Motor neuron (in vitro differentiated cells): ENCODE measurements around the gene STXBP4. TPM values are rescaled to one million over a fixed set of nuclear protein-coding genes. Genes with fewer than 3 reads are reported as not detected.

Experiments used
- ATAC-seq, 8 experiments: fragments of 200-7000 bp; cut with Tn5 transposase; replicated peaks in 6 of 8; 2 replicates each; pipeline ENCODE4 v1.8.0; 2021; ENCODE audit warnings: mild to moderate bottlenecking in 8 of 8, moderate library complexity in 8 of 8
- H3K27ac ChIP-seq, 2 donors: fragments of 250-450 bp; sonication (Bioruptor Pico); 2 replicates each; pipeline ENCODE4 v1.9.0; 2021; ENCODE audit warnings: antibody characterized with exemption in 2 of 2, mild to moderate bottlenecking in 2 of 2, moderate library complexity in 1 of 2
- H3K4me1 ChIP-seq, 2 donors: fragments of 250-450 bp; sonication (Bioruptor Pico); replicated peaks in 1 of 2; 2 replicates each; pipeline ENCODE4 v1.6.1; 2021; ENCODE audit warnings: antibody characterized with exemption in 2 of 2, mild to moderate bottlenecking in 2 of 2, moderate library complexity in 1 of 2
- H3K4me3 ChIP-seq, 5 donors: fragments of 250-450 bp; sonication (Bioruptor Pico); 2 replicates each; pipeline ENCODE4 v1.9.0; 2021; ENCODE audit warnings: antibody characterized with exemption in 5 of 5, mild to moderate bottlenecking in 5 of 5, moderate library complexity in 4 of 5
- WGBS, 10 experiments: fragments of 450-650 bp; shearing (Covaris generic); methylation state at CpG; one replicate each; pipeline ENCODE4 v1.0.0; 2022; 5-methylcytosine and 5-hydroxymethylcytosine counted together
- in situ Hi-C, 9 experiments: fragments of 400-800 bp; cut with MboI; loops; one replicate each; pipeline ENCODE4 v1.15.0; 2021; ENCODE audit warnings: low sequenced_read_pairs in 9 of 9, low pct_unique_long_range_greater_than_20kb in 2 of 9; ENCODE audit not compliant: unreplicated experiment in 9 of 9
- total RNA-seq, 8 experiments: library from RNA; unstranded; fragments of 300-600 nt; gene quantifications; 2 replicates each; pipeline versions ENCODE4 v1.2.3 to v1.2.4, GENCODE V29; 2022

The STXBP4 gene
- total RNA-seq, 8 experiments from 2014 or later, result 9.3 to 37.2 (median 15.7) TPM

DNA sequence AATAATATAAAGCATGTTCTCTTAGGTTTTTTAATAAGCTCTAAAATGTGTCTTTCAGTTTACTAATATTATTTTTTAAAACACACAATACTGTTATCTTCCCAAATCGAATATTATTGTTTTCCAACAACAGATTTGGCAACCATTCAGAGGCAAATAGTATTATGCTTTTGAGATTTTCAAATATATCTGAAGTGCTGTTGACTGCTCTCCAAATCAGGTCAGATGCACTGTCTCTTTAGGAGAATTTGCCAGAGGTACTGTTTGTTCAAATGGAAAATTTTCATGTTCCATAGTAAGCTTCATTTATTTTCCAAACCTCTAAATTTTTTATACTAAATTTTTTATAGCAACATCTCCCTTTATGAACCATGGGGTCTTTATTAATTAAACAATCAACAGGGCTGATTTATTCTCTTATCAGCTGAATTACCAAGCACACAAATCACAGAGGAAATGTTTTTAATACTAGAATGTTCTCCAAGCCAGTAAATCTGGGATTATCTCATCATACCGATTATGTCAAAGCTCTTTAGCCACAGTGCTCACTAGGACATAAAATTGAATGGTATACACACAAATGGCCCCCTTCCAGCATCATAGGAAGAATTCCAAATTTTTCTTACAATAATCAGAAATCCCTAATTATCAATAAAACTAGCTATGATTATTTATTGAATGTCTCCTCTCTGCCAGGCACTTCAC, 187.4 kb downstream of the STXBP4 start:
- Histone ChIP-seq H3K27ac (no peak overlapping the region), H3K4me3 (no peak overlapping the region), H3K4me1 (no peaks in the 10 kb centered on the region)
- 16 to 100% (median 89%) methylated on average over 1 to 2 of the region's 2 CpGs for WGBS, 10 experiments
- in situ Hi-C loops, result no loop called here
- no peak for ATAC-seq

DNA sequence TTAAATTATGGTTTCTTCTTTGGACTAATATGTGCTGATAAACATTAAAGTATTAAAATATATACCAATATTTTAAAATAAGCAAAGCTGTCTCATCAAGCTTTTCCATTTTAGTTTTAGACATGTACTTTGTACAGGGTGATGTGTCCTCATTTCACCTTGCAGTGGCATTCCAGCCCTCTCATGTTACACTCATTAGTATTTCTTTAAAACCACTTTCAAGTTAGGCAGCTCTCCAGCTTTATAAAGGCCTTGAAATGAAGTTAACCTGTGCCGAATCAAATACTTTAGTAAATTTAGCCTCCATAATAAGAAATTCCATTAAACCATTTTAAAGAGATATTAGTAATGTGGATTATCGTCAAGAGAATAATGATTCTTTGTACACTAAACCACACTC, 188.6 kb downstream of the STXBP4 start:
- in situ Hi-C loops, result no loop called here
- H3K27ac ChIP-seq, result no peak overlapping the region
- H3K4me1 ChIP-seq, result no peaks in the 10 kb centered on the region
- no peak for ATAC-seq
- WGBS, 10 experiments, result 92 to 100% (median 100%) methylated on average over 1 to 2 of the region's 2 CpGs; no CpG with 5 or more reads in 2 of the 10 experiments
- no peak overlapping the region for H3K4me3 ChIP-seq

DNA sequence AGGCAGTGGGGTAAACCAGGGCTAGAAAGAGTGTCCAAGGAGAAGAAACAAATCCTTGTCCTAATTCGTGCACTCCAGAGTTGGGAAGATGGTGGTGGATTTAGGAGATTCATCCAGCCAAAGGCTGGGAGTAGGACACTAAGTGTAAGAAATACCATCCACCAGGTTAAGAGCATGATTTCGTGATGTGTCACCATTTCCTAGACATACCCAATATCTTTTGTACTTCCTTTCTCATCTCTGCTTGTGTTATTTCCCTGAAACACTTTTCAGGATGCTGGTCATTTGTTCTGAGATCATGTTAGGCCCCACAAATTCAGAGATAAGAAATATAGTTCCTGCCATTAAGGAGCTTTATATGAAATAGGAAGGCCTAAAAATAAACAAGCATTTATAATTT, 189.9 kb downstream of the STXBP4 start:
- H3K4me1 ChIP-seq, result no peaks in the 10 kb centered on the region
- 50 to 100% (median 96%) methylated on average over 1 to 2 of the region's 2 CpGs; no CpG with 5 or more reads in 4 of the 10 experiments for WGBS, 10 experiments
- no peak overlapping the region for H3K27ac ChIP-seq
- in situ Hi-C loops, result no loop called here
- ATAC-seq, result no peak
- H3K4me3 ChIP-seq, result no peak overlapping the region

DNA sequence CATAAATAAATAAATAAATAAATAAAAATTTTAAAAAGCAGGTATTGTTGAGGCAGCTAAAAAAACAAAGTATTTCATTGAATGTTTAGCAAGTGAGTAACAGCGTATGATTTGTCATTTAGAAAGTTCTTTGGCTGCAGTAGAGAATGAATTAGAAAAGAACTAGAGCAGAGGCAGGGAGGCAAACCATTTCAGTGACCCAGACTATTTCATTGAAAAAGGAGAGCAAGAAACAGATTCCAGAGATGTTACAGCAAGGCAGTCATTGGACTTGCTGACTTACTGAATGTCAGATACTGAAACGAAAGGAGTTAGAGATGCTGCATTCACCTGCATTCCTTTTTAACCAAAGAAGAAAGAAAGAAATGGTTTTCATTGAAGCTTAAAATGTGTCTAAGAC, 190.7 kb downstream of the STXBP4 start:
- no peak overlapping the region for H3K27ac ChIP-seq
- no peak for ATAC-seq
- H3K4me1 ChIP-seq, result no peaks in the 10 kb centered on the region
- 86 to 100% (median 94%) methylated on average over 1 to 2 of the region's 2 CpGs; no CpG with 5 or more reads in 1 of the 10 experiments for WGBS, 10 experiments
- H3K4me3 ChIP-seq, result no peak overlapping the region
- in situ Hi-C loops, result no loop called here

DNA sequence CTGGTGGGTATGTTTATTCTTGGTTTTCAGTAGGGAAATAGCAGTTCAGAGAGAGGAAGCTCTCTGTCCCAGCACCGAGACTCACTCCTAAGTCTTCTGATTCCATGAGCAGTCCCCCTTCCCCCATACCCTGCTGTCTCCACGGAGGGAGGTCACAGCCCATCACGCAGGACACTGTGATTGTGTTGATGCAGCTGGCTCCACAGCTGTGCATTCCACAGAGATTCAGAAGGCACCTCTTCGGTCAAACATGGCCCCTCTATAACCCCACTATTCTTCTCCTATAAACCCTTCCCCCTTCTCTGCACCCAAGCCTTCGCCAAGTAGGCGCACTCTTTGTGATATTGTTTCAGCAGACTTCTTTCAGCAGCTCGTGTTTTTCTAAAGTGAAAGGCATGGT, 191.9 kb downstream of the STXBP4 start:
- Histone ChIP-seq H3K4me3 (no peak overlapping the region), H3K27ac (no peak overlapping the region), H3K4me1 (no peaks in the 10 kb centered on the region)
- WGBS, 10 experiments, result 20 to 100% (median 87%) methylated on average over 1 to 7 of the region's 7 CpGs; no CpG with 5 or more reads in 3 of the 10 experiments
- ATAC-seq, result no peak
- in situ Hi-C loops, result no loop called here

DNA sequence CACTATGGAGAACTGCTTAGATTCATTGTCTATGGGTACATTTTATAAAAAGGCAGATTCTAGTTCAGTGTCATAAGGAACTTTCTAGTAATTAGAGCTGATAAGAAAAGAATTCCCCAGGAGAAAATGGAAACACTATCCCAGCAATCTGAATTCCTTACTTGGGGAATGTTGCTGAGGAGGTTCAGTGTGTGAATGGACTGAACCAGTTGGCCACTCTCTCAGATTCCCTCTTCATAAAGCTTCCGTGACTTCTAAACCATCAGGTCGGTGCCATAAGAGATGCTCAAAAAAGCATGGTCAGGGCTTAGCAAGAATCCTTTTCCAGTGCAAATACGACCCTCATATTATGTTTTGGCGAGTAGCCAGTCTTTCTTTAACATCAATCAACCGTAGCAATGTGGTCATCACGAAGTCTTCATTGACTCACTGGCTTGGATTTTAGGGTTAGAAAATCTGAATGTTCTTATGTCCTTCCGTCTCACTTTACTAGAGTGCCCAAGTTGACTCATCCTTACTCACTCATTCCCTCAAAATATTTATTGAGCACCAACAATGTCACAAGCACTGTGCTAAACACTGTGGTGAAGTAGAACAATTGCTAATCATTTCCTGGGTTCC, 193.5 kb downstream of the STXBP4 start:
- in situ Hi-C loops, result no loop called here
- no peak overlapping the region for H3K4me3 ChIP-seq
- peaks cover 0 to 3% of the 10 kb centered on the region in 2 donors for H3K4me1 ChIP-seq
- ATAC-seq, result peak in 2 of 8 experiments; percentile 28 to 73
- 33 to 100% (median 90%) methylated on average over 1 to 7 of the region's 7 CpGs for WGBS, 10 experiments
- H3K27ac ChIP-seq, result no peak overlapping the region

DNA sequence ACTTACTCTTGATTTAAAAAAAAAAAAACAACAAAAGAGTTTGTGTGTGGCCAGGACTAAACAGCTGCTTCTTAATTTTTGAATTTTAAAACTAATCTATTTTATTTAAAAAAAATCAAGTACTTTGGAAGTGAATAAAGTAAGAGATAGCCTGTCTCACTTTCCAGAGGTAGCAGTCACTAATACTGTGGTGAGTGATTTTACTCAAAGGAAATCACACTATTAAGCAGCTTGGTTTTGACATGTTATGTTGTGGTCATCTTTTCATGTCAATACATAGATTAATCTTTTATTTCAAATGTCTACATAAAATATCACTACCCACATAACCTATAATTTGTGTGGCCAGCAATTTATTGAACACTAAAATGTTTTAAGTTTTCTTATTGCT, 194.0 kb downstream of the STXBP4 start:
- Histone ChIP-seq H3K27ac (no peak overlapping the region), H3K4me1 (peaks cover 0 to 8% of the 10 kb centered on the region in 2 donors), H3K4me3 (no peak overlapping the region)
- in situ Hi-C loops, result no loop called here
- no peak for ATAC-seq

DNA sequence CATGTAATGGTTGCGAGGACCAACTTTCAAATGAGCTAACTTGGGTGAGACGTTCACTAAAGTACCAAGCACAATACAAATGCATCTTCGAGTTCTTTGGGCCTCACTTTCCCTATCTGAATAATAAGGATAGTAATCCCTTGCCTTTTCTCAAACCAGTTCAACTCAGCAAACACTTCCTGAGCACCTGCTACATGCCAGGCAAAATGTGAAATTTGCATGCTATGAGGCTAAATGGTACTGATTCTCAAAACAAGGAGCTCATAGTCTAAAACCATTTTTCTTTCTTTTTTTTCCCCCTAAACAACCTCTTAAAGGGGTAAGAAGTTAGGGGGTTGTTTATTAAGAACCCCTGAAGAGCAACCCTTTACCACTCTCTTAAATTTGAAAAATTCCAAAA, 194.8 kb downstream of the STXBP4 start:
- ATAC-seq, result no peak
- peaks cover 0 to 11% of the 10 kb centered on the region in 2 donors for H3K4me1 ChIP-seq
- no peak overlapping the region for H3K27ac ChIP-seq
- WGBS, 10 experiments, result 67 to 100% (median 86%) methylated on average over 1 to 3 of the region's 3 CpGs
- in situ Hi-C loops, result no loop called here
- H3K4me3 ChIP-seq, result no peak overlapping the region

GRCh38 chr17:55166506-55166905, 197.9 kb downstream of the STXBP4 start:
- no peak overlapping the region for H3K27ac ChIP-seq
- H3K4me1 ChIP-seq, result peaks cover 0 to 15% of the 10 kb centered on the region in 2 donors
- WGBS, 10 experiments, result 83 to 100% (median 100%) methylated on average over 1 to 2 of the region's 2 CpGs; no CpG with 5 or more reads in 5 of the 10 experiments
- no peak for ATAC-seq
- H3K4me3 ChIP-seq, result no peak overlapping the region
- in situ Hi-C loops, result no loop called here

DNA sequence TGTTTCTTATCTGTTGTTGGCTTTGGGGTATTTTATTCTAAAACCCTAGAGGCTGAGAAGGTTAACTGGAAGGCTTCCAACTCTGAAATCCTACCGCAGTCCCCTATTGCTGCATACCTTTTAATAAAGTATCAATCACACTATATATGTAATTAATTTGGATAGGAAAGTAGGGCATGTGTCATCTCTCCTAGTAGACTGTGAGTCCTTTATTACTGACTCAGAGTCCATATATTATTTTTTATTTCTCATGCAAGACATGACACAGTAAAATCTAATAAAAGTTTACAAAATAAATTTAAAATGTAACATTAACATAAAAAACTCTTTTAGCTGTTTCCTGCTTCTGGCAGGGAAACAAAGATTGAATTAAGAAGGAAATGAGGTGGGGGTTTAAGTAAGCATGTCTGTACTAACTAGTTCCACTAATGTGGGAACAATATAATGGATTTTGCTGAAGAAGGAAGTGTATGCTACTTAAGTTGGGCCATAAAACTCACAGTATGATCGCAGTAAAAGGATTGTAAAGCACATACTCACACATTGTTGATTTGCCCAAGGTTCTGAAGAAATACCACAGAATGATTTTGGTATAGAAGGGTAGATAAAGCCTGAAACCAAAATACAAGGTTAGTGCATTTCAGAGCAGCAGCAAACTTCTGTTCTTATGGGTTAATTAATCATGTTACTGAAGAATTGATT, 198.6 kb downstream of the STXBP4 start:
- WGBS, 10 experiments, result 44 to 100% (median 83%) methylated on average over 1 to 2 of the region's 2 CpGs; no CpG with 5 or more reads in 1 of the 10 experiments
- in situ Hi-C loops, result no loop called here
- no peak overlapping the region for H3K27ac ChIP-seq
- peaks cover 0 to 15% of the 10 kb centered on the region in 2 donors for H3K4me1 ChIP-seq
- ATAC-seq, result peak in 1 of 8 experiments; percentile 25
- H3K4me3 ChIP-seq, result no peak overlapping the region

GRCh38 chr17:55168958-55169687, 200.6 kb downstream of the STXBP4 start:
- 51 to 100% (median 84%) methylated on average over 1 to 5 of the region's 5 CpGs for WGBS, 10 experiments
- Histone ChIP-seq H3K27ac (no peak overlapping the region), H3K4me1 (peaks cover 0 to 15% of the 10 kb centered on the region in 2 donors), H3K4me3 (no peak overlapping the region)
- ATAC-seq, result no peak
- in situ Hi-C loops, result no loop called here

DNA sequence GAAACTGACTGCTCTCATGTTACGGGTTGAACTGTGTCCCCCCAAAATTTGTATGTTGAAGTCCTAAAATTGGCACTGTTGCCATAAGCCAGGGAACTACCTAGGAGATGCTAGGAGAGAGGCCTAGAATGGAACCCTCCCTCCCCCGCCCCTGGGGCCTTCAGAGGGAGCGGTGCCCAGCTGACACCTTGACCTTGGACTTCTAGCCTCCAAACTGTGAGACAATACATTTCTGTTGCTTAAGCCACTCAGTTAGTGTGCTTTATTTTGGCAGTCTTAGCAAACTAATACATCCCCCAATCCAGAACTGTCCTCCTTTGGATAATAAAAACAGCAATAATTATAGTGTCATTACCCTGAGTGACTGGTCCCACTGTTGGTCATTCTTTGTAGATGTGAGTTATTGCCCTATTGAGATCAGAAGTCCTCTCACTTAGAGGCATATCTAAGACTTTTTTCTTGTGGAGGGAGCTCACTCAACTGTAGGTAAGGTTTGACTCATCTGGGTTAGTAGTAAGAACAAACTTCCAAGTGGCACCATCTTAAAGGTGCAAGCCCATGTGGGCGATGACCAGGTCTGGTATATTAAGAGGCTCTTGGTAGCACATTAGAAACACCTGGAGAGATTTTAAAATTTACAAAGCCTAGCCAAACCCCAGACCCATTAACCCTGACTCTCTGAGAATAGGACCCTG, 203.2 kb downstream of the STXBP4 start:
- no peak for ATAC-seq
- 72 to 100% (median 98%) methylated on average over 1 to 3 of the region's 4 CpGs; no CpG with 5 or more reads in 2 of the 10 experiments for WGBS, 10 experiments
- in situ Hi-C loops, result no loop called here
- Histone ChIP-seq H3K4me1 (peaks cover 0 to 14% of the 10 kb centered on the region in 2 donors), H3K4me3 (no peak overlapping the region), H3K27ac (no peak overlapping the region)
